GM19239 (cell line): ENCODE measurements around the gene NIM1K.
A peak's percentile ranks its signal among the peaks of the same experiment; 100 is the strongest.
"Not testable (repeated sequence)": the region's sequence is repeated elsewhere in the genome, so short reads cannot be mapped to it uniquely, and the experiment has no call there.

Experiments used
- DNase-seq: peaks from one replicate; pipeline ENCODE4 v3.0.0; 2011; ENCODE audit warnings: low spot score; ENCODE audit not compliant: insufficient read length
- FAIRE-seq: peaks from 2 replicates; lab custom pipeline; 2011; peaks lifted over from hg19 to GRCh38; lab: Jason Lieb, UNC

NIM1K gene

DNA sequence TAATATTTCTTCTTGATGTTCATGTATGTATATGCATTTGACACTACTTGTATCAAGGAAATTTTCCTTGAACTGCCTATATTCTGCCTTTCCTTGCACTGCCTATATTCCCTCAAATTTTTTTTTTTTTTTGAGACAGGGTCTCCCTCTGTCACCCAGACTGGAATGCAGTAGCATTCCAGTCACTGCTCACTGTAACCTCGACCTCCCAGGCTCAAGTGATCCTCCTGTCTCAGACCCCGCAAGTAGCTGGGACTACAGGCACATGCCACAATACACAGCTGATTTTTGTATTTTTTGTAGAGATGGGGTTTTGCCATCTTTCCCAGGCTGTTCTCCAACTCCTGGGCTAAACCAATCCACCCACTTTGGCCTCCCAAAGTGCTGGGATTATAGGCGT is 117.1 kb downstream of the NIM1K start:
- FAIRE-seq = no peak
- no peak for DNase-seq

DNA sequence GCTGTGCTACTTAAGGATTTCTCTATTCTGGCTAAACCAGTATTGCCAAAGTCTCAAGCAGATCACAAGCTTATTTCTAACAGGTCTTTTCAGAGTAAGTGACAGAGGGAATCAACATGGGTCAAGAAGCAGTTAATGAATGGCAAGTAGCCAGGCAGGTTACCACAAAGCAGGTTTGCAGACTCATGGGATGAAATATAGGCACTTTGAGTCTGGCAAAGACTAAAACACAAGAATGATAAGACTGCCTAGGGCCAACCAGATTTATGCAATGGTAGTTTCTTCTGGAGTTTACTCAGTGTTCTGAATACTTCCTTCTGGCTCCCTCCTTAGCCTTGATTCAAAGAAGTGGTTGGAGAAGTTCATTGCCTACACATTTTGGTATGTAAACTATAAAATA is 117.6 kb downstream of the NIM1K start:
- peak; percentile 21 for FAIRE-seq
- no peak for DNase-seq

- peak; percentile 55 for FAIRE-seq
Measured at GRCh38 chr5:43312076-43312661, 120.1 kb downstream of the NIM1K start.

GRCh38 chr5:43312699-43313034 is 120.6 kb downstream of the NIM1K start:
- FAIRE-seq = peak; percentile 81
- DNase-seq = no peak

More at GRCh38 chr5:43312076-43312661, 120.1 kb downstream of the NIM1K start:
- DNase-seq = no peak

- FAIRE-seq (peak; percentile 97), DNase-seq (peak; percentile 75)
Measured at GRCh38 chr5:43313035-43313853, 121.2 kb downstream of the NIM1K start, which contains the start of gene HMGCS1. Gene HMGCS1, minus strand, starts transcription at chr5:43313412. Its CDS starts 14,447 bp downstream, at chr5:43298965.

- FAIRE-seq = peak; percentile 11
- DNase-seq = no peak
Measured at GRCh38 chr5:43313854-43314457, 121.9 kb downstream of the NIM1K start.

- FAIRE-seq (no peak), DNase-seq (no peak)
Measured at GRCh38 chr5:43314724-43315123, 122.7 kb downstream of the NIM1K start.

DNA sequence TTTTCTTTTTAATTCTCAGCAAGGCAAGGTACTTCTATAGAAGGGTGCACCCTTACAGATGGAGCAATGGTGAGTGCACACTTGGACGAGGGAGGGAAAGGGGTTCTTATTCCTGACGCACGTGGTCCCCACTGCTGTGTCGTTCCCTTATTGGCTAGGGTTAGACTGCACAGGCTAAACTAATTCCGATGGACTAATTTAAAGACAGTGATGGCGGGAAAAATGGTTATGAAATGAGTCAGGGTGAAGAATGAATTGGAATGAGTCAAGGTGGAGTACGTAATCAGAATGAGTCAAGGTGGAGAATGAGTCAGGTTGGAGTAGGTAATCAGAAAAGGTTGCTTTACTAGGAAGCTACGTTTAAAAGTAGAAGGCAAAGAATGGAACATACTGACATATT is 123.2 kb downstream of the NIM1K start:
- DNase-seq (no peak), FAIRE-seq (no peak)

GRCh38 chr5:43315682-43316081 is 123.7 kb downstream of the NIM1K start:
- FAIRE-seq (no peak), DNase-seq (no peak)

- FAIRE-seq = no peak
Measured at GRCh38 chr5:43316421-43316820, 124.4 kb downstream of the NIM1K start.

GRCh38 chr5:43320846-43321245 is 128.8 kb downstream of the NIM1K start:
- DNase-seq (no peak), FAIRE-seq (no peak)

More at GRCh38 chr5:43316421-43316820, 124.4 kb downstream of the NIM1K start:
- no peak for DNase-seq

DNA sequence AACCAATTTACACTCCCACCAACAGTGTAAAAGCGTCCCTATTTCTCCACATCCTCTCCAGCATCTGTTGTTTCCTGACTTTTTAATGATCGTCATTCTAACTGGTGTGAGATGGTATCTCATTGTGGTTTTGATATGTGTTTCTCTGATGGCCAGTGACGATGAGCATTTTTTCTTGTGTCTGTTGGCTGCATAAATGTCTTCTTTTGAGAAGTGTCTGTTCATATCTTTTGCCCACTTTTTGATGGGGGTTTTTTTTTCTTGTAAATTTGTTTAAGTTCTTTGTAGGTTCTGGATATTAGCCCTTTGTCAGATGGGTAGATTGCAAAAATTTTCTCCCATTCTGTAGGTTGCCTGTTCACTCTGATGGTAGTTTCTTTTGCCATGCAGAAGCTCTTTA is 131.5 kb downstream of the NIM1K start:
- not testable (repeated sequence) for FAIRE-seq, DNase-seq

- FAIRE-seq, DNase-seq: not testable (repeated sequence)
Measured at GRCh38 chr5:43325624-43326023, 133.6 kb downstream of the NIM1K start.
